HG03565 (cell line): Measurements from ENCODE around the gene NPNT.
"Not testable (repeated sequence)": the region's sequence is repeated elsewhere in the genome, so short reads cannot be mapped to it uniquely, and the experiment has no call there.

Experiments
- ATAC-seq: cut with Tn5 transposase; IDR thresholded peaks from one replicate; pipeline ENCODE4 v1.9.1; 2021; ENCODE audit warnings: mild to moderate bottlenecking, moderate library complexity; ENCODE audit not compliant: unreplicated experiment

Gene NPNT

GRCh38 chr4:105894660-105895582 is at the start of gene NPNT:
NPNT (plus strand) TSS chr4:105895471; CDS start chr4:105895653, 182 bp downstream.
- peak; percentile 29 for ATAC-seq

- no peak for ATAC-seq
Observed at GRCh38 chr4:105845559-105845958, 49.7 kb upstream of the NPNT start.

- not testable (repeated sequence) for ATAC-seq
Observed at GRCh38 chr4:105848359-105848758, 46.9 kb upstream of the NPNT start.

- ATAC-seq: no peak
Observed at GRCh38 chr4:105851196-105851595, 44.1 kb upstream of the NPNT start.

GRCh38 chr4:105852230-105852629 is 43.0 kb upstream of the NPNT start:
- ATAC-seq: not testable (repeated sequence)

- ATAC-seq: no peak
Observed at GRCh38 chr4:105858466-105859040, 36.7 kb upstream of the NPNT start.

GRCh38 chr4:105859233-105859632 is 36.0 kb upstream of the NPNT start:
- peak; percentile 67 for ATAC-seq

- ATAC-seq: no peak
Observed at GRCh38 chr4:105870963-105871362, 24.3 kb upstream of the NPNT start.

GRCh38 chr4:105871997-105872396 is 23.3 kb upstream of the NPNT start:
- no peak for ATAC-seq

GRCh38 chr4:105875233-105875632 is 20.0 kb upstream of the NPNT start:
- ATAC-seq: no peak

- no peak for ATAC-seq
Observed at GRCh38 chr4:105878668-105879067, 16.6 kb upstream of the NPNT start.

- no peak for ATAC-seq
Observed at GRCh38 chr4:105887508-105887907, 7.8 kb upstream of the NPNT start.

GRCh38 chr4:105895583-105896460 is 551 bp downstream of the NPNT start:
- ATAC-seq: peak; percentile 33

GRCh38 chr4:105896461-105896942 is 1.2 kb downstream of the NPNT start:
- ATAC-seq: no peak

- no peak for ATAC-seq
Observed at GRCh38 chr4:105896984-105897775, 1.9 kb downstream of the NPNT start.

- no peak for ATAC-seq
Observed at GRCh38 chr4:105900541-105900940, 5.3 kb downstream of the NPNT start.

GRCh38 chr4:105902550-105903262 is 7.4 kb downstream of the NPNT start:
- no peak for ATAC-seq

- no peak for ATAC-seq
Observed at GRCh38 chr4:105909787-105910281, 14.6 kb downstream of the NPNT start.

GRCh38 chr4:105911426-105911825 is 16.2 kb downstream of the NPNT start:
- ATAC-seq: no peak
